HG03175 (cell line): ENCODE results near the gene LRRK1.

Experiments
- ATAC-seq: cut with Tn5 transposase; IDR thresholded peaks from one replicate; pipeline ENCODE4 v1.9.1; 2021; ENCODE audit warnings: mild to moderate bottlenecking, moderate library complexity; ENCODE audit not compliant: unreplicated experiment

Gene LRRK1, protein sequence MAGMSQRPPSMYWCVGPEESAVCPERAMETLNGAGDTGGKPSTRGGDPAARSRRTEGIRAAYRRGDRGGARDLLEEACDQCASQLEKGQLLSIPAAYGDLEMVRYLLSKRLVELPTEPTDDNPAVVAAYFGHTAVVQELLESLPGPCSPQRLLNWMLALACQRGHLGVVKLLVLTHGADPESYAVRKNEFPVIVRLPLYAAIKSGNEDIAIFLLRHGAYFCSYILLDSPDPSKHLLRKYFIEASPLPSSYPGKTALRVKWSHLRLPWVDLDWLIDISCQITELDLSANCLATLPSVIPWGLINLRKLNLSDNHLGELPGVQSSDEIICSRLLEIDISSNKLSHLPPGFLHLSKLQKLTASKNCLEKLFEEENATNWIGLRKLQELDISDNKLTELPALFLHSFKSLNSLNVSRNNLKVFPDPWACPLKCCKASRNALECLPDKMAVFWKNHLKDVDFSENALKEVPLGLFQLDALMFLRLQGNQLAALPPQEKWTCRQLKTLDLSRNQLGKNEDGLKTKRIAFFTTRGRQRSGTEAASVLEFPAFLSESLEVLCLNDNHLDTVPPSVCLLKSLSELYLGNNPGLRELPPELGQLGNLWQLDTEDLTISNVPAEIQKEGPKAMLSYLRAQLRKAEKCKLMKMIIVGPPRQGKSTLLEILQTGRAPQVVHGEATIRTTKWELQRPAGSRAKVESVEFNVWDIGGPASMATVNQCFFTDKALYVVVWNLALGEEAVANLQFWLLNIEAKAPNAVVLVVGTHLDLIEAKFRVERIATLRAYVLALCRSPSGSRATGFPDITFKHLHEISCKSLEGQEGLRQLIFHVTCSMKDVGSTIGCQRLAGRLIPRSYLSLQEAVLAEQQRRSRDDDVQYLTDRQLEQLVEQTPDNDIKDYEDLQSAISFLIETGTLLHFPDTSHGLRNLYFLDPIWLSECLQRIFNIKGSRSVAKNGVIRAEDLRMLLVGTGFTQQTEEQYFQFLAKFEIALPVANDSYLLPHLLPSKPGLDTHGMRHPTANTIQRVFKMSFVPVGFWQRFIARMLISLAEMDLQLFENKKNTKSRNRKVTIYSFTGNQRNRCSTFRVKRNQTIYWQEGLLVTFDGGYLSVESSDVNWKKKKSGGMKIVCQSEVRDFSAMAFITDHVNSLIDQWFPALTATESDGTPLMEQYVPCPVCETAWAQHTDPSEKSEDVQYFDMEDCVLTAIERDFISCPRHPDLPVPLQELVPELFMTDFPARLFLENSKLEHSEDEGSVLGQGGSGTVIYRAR (N-terminal part only)

DNA sequence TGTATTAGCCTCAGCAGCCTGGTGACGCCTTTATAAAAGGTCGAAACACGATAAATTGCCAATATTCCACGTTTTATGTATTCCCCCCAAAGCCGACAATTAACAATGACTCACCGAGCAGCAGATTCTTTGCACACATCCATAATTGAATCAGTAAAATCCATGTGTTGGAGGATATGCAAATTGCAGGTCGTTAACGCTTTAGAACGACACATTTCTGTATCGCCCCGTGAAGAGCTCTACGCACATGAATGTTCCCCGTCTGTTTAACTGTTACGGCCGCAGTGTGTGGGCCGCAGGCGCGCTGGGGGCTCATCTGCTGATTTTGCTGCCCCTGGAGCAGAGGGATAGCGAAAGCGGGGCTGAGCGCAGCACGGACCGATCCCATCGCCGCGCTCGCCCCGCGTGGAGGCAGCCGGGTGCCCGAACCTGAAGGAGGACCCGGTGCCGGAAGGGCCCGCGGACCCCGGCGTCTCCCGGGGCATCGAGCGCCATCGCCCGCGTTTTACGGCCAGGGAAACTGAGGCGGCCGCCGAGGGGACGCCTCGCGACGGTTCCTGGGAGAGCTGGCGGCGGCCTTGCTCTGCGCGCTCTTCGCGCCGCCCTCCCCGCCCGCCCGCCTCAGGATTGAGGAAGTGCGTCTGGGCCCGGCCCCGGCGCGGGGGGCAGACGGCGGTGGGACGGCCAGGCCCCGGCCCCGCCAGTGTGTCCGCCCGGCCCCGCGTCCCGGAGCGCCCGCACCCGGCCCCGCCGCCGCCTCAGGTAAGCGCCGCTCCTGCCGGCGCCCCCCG lies at the start of gene LRRK1:
Gene LRRK1, plus strand, starts transcription at position 668 of the 791 bp plus-strand sequence. CDS start 5,276 bp downstream, outside the sequence.
- ATAC-seq = peak; percentile 20

DNA sequence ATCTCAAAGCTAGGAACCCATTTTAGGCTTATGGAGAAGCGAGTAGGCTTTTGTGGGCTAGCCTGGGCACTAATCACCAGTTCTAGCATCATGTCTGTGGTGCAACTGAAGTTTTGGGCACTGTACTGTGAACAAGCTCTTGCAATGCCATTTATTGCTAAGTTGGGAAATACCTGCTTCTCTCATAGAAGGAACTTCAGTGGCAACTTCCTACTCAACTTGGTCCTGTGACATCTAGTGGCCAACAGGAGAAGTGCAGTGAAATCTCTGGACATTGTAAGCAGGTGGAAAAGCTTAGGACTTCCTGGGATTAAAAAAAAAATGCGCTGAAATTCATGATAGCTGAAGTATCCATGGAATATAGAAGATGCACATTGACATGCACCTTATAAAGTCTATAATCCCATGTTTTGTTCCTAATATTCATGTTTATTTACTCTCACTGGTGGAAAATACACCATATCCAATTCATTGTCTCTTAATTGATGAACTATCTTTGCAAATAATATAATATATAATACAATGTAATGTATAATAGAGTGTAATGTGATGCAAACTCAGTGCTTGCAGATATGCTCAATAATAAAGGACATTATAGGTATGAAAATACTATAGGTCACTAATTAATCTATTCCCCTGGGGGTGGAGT lies 46.0 kb upstream of the LRRK1 start:
- peak; percentile 75 for ATAC-seq

DNA sequence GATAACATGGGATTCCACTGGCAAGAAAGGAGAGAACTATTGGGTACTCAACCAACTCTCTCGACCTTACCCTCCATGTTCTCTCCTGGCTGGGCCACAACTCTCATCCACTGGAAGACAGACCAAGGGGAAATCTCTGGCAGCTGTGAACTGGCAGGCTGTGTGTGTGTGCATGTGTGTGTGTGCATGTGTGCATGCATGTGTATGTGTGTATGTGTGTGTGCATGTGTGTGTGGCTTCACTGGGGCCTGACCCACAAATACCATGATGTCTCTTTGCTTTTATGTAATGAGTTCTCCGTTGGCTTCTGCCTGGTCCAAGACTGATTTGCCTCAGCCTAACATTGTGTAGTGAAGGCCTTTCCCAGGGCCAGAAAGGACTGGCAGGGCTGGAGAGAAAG lies 43.7 kb upstream of the LRRK1 start:
- no peak for ATAC-seq

DNA sequence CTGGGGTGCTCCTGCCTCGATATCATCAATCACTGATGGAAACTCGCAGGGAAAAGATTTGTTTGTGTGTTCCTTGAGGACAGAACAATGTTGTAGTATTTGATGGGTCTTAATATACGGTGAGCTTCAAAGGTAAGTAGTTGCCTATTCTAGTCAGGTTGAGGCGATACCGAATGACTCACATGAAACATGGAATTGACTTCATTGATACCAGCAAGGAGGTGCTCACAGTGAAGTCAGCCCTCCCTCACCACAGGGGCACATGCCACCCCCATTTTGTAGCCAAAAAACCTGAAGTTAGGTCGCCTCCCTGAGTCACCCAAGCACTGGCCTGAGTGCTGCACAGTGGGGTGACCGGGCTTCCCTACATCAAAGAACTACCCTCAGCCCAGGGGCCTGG lies 43.2 kb upstream of the LRRK1 start:
- ATAC-seq = no peak

DNA sequence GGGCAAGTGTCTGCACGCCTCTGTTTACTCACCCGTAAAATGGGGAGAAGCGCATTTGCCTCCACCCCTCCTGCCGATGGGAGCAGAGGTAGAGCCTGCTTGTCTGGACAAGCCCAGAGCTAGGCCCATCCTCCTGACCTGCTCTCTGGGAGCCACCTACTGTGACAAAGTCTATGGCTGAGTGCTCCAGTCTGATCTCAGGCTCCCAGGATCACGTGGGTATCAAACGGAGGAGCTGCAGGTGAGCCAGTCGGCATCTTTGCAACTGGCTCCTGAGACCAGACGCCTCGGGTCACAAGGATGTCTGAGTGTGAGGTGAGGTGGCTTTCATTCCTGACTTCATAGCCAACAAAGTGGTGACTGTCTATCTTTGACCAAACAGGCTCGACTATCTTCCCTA lies 41.6 kb upstream of the LRRK1 start:
- ATAC-seq = no peak

DNA sequence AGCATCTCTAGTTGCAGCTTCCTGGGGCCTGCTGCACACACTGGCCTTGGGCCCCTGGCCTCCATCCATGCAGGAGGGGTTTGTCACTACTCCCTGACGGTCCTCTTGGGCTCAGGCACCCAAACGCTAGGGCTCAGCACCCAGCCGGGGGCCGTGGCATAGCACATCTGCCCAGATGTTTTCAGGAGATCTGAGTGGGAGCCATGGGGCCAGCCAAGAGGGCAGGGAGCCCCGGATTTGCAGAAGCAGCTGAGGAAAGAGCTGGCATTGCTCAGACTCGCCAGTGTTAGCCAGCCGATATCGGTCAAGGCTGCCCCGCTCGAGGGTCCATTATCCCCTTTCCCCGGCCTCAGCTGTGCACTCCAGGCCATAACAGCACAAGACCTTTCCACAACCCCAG lies 41.0 kb upstream of the LRRK1 start:
- no peak for ATAC-seq

DNA sequence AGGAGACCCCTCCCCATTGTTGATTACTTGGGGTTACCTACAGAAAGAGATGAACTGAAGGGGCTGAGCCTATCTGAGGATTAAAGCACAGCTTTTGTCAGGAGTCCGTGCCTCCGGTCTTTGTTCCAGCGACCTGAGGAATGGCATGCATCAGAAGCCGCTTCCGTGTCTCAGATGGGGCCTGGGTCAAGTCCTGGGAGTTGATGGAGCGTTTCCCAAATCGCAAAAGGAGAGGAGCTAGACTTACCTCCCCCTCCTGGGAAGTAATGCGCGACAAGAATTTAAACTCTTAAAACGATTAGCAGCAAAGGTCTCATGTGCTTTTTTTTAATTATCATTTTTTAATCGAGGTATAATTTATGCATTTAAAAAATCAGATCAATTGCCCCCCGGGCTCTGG lies 40.5 kb upstream of the LRRK1 start:
- no peak for ATAC-seq

DNA sequence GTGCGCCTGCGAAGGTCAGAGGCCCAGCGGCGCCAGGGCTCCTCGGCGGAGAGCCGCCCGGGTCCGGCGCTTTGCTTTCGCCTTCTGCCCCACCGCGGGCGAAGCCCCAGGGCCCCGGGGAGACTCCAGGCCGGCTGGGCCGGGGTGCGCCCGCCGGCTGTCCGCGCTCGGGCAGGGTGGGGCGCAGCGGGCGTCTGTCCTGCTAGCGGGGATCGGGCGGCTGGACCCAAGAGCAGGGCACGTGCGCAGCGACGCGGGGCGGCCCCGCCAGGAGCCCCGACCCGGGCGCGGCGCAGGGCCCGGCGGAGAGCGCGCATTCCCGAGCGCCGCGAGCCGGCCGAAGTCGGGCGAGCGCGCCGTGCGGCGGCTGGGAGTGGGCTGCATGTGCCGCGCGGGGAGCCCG lies 40.1 kb upstream of the LRRK1 start:
- ATAC-seq = peak; percentile 19

DNA sequence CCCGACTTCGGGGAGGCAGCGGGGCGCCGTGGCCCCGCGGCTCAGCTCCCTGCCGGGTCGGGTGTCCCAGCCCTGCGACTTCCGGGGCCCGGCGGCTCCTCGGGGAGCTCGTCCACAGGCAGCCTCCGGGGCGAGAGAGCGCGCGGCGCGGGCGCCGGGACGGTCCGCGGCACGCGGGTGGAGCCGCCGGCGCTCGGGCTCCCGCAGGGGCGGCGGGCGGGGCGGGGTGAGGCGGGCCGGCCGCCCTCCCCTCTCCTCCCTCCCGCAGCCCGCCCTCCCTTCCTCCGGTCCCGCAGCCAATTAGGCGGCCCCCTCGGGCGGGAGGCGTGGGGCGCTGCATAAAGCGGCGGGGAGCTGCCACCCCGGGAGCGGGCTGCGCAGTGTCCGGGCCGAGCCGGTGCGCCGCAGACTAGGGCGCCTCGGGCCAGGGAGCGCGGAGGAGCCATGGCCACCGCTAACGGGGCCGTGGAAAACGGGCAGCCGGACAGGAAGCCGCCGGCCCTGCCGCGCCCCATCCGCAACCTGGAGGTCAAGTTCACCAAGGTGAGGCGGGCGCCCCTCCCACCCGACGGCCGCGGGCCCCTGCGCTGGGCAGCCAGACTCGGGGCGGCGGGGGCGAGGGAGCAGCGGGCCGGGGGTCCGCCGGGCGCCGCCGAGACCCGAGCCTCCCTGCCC lies 39.6 kb upstream of the LRRK1 start, which contains the start of gene ALDH1A3:
Gene ALDH1A3, plus strand, starts transcription at position 368 of the 675 bp plus-strand sequence. Its CDS starts 77 bp downstream, at position 445.
- ATAC-seq = peak; percentile 45

DNA sequence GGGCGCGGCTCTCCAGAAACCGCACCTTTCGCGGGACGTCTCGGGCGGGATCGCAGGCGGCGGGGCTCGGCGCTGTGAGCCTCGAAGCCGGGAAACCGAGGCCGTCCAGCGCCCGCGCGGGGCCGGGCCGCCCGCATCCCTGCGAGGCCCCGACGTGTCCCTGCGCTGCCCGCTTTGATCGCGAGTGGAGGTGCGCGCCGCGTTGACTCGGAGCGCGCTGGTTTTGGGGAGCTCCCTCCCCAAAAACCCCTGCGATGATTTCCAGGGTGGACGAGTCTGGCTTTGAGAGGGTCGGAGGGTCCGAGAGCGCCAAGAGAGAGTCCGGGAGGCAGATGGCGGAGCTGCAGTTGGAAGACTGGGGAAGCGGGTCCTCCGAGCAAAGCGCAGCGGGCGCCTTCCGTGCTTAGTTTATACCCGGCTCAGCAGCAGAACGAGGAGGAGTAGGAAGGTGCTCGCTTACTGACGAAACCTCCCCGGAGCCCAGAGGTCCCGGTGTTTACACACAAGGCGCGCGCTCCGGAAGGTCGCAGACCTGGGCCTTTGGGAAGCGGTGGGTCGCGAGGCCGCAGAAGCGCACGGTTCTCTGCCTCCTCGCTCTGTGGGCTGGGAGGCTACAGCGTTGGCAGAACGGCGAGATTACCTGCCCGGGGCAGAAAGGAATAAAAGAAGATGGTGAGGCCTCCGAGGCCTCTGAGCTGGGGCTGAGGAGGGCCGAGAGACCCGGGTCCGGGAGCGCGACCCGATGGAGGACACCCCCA lies 38.8 kb upstream of the LRRK1 start:
- no peak for ATAC-seq

DNA sequence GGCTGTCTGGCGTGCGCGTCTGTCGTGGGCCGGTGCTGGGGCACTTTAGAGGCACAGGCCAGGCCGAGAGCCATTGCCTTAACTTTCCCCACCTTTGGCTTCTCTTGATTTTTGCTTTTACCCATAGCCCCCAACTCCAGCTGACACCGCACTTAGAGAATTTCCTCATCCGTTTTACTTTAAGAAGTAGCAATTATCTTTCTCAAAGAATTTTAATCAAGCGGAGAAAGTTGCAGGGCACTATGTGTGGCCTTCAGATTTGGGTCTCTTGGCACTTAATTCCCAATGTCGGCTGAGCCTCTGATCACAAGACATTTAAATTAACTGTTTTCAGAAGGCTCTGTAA lies 38.3 kb upstream of the LRRK1 start:
- no peak for ATAC-seq

DNA sequence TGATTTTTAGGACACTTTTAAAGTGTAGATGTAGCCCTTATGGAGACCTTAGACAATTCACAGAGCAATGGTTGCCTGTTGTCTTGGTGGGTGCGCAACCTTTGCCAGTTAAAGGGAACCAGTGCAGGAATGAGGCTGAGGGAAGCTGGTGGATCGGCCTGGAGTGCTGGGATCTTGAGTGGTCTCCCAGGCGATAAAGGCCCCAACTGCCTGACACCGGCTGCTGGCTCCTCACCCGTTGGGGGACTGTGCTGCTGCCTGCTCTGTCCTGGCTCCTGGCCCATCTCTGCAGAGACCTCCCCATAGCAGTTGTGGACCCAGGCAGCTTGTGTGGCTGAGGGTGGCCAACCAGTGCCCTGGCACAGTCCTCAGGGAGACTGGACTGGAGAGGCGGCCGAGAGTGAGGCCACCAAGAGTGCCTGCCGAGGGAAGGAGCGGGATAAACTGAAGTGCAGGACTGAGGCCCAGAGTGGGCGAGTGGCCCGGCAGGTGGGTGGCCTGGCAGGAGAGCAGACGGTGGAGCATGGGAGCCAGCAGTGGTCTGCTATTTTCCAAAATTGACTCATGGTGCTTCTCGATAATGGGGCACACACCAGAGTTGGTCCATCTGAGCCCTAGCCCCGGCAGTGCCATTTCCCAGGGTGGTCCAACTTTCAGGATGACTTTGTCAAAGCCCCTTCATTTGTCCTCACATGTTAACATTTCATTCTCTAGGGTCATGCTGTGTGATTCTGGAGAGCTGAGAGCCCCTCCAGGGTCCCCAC lies 37.4 kb upstream of the LRRK1 start:
- ATAC-seq = no peak

DNA sequence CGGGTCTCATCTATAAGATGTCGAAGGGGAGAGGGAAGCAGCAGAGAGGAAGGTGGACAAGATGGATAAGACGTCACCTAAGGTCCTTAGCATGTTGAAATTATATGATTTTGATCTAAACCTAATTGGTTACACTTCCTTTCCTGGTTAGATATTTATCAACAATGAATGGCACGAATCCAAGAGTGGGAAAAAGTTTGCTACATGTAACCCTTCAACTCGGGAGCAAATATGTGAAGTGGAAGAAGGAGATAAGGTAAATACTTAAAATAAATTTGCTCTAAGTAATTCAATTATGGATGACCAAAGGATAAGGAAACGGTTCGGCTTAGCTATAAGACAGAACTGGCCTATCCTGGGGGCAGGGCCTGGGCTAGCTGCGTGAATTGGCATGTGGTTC lies 34.0 kb upstream of the LRRK1 start:
- ATAC-seq = no peak

DNA sequence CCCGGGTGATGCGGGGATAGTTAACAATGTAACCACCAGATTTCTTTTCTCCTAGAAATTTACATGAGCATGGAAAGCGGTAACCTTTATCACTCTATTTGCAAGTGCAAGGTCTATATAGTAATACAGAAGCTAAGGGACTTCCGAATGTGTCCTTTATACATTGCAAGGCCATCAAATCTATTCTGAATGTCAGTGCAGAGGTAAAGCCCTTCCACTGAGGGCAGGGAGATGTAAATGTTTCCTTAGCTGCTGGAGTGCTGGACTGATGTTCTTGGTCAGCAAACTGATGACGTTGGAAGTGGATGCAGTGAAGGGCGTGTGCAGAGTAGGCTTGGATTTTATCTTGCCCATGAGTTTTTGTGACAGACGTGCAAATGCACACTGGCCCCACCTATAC lies 33.3 kb upstream of the LRRK1 start:
- ATAC-seq = no peak

DNA sequence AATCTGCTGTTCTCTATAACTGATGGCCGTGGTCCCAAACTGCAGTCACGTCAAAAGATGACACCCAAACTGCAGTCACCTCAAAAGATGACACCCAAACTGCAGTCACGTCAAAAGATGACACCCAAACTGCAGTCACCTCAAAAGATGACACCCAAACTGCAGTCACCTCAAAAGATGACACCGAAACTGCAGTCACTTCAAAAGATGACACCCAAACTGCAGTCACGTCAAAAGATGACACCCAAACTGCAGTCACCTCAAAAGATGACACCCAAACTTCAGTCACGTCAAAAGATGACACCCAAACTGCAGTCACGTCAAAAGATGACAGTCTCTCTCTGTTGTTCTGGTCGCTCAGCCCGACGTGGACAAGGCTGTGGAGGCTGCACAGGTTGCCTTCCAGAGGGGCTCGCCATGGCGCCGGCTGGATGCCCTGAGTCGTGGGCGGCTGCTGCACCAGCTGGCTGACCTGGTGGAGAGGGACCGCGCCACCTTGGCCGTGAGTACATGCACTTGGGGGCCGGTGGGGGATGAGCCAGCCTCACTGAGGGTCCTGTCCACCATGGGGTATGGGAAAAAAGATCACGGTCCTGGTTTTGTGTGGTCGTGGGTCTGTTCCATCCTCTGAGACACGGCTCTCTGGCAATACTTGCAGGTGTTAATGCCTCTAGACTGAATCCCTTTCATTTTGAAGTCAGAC lies 31.8 kb upstream of the LRRK1 start:
- no peak for ATAC-seq

DNA sequence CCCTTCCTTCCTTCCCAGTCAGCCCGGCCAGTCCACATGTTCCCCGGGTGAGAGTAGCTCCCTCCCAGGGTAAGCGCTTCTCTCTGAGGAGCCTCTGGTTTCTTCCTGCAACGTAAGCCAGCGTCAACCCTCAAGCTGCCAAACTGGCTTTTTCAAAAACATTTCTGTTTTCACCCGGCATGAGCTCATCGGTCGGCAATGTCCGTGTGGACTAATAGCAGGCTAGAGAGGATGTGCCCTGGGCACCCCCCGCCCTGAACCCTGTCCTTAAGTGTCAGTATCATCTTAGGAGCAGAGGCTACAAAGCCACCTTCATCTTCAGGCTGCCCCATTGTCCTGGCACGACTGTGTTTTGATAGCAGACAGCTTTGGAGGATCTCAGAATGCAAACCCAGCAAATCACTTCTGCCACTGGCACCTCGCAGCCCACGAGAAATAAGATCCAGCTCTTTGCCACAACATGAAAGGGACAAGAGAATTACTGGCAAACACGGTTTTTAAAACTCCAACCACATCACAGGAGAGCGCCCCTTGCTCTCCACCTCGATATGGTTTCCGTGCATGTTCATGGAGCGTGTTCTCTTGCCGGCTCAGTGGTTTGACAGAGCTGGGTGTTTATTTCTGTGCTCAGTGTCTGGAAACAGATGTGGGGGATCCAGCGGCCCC lies 29.6 kb upstream of the LRRK1 start:
- ATAC-seq = no peak
